ENCODE results near the gene FOXL1.

DNA sequence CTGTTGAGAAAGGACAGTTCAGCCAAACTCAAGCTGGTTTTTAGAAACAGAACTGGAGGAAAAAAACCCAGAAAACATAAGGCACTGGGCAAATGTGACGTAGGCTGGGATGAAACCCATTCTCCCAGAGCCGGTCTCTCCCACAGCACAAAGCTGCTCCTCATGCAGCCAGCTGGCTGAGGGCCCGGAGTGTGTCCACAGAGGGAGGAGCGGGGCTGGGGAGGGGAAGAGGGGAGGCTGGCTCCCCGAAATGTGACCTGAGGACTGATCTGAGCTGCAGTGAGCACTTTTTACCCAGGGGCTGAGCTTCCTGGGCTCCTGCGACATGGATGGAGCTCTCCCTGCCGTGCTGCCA, 47.2 kb upstream of the FOXL1 start:
- TF ChIP-seq, protein P1, sequence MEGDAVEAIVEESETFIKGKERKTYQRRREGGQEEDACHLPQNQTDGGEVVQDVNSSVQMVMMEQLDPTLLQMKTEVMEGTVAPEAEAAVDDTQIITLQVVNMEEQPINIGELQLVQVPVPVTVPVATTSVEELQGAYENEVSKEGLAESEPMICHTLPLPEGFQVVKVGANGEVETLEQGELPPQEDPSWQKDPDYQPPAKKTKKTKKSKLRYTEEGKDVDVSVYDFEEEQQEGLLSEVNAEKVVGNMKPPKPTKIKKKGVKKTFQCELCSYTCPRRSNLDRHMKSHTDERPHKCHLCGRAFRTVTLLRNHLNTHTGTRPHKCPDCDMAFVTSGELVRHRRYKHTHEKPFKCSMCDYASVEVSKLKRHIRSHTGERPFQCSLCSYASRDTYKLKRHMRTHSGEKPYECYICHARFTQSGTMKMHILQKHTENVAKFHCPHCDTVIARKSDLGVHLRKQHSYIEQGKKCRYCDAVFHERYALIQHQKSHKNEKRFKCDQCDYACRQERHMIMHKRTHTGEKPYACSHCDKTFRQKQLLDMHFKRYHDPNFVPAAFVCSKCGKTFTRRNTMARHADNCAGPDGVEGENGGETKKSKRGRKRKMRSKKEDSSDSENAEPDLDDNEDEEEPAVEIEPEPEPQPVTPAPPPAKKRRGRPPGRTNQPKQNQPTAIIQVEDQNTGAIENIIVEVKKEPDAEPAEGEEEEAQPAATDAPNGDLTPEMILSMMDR (IDR thresholded peaks at IDR 0.05) = no peak
- no peak for TF ChIP-seq POLR2A (IDR thresholded peaks at IDR 0.05)
